ENCODE data around the gene GJD3.
A peak's percentile ranks its signal among the peaks of the same experiment; 100 is the strongest.

The GJD3 gene

GRCh38 chr17:40338941-40339649 is 25.4 kb downstream of the GJD3 start:
- H3K27ac ChIP-seq: no peak overlapping the region
- no peak for TF ChIP-seq ZFX (IDR thresholded peaks at IDR 0.05)
- no peak for TF ChIP-seq CTCF (conservative IDR thresholded peaks at IDR 0.05)

GRCh38 chr17:40338058-40338457 is 26.5 kb downstream of the GJD3 start:
- H3K27ac ChIP-seq: no peak overlapping the region

GRCh38 chr17:40337351-40337750 is 27.2 kb downstream of the GJD3 start:
- TF ChIP-seq ZFX (IDR thresholded peaks at IDR 0.05) (no peak), CTCF (conservative IDR thresholded peaks at IDR 0.05) (no peak)
- no peak overlapping the region for H3K27ac ChIP-seq

More at GRCh38 chr17:40338058-40338457, 26.5 kb downstream of the GJD3 start:
- TF ChIP-seq ZFX (IDR thresholded peaks at IDR 0.05) (no peak), CTCF (conservative IDR thresholded peaks at IDR 0.05) (no peak)

GRCh38 chr17:40335620-40336019 is 28.9 kb downstream of the GJD3 start:
- H3K27ac ChIP-seq: no peak overlapping the region
- TF ChIP-seq CTCF (conservative IDR thresholded peaks at IDR 0.05): no peak
- no peak for TF ChIP-seq ZFX (IDR thresholded peaks at IDR 0.05)

GRCh38 chr17:40333781-40334448 is 30.6 kb downstream of the GJD3 start:
- no peak overlapping the region for H3K27ac ChIP-seq
- TF ChIP-seq ZFX (IDR thresholded peaks at IDR 0.05) (no peak), CTCF (conservative IDR thresholded peaks at IDR 0.05) (no peak)

- TF ChIP-seq CTCF (conservative IDR thresholded peaks at IDR 0.05) (no peak), ZFX (IDR thresholded peaks at IDR 0.05) (peak; percentile 69; the same call in 1 of the 2 replicates)
- peak overlapping the region; percentile 89 for H3K27ac ChIP-seq
Observed at GRCh38 chr17:40331743-40332641, 32.5 kb downstream of the GJD3 start.
